T-helper 1 cell treated with Interleukin-12 subunit alpha and Interleukin-12 subunit beta and Interleukin-4 antibody, amounts not matched to agents 30 ng/mL and 1 ng/mL, for 36 hours (primary cell): ENCODE measurements around the gene CDK14. TPM values are rescaled to one million over a fixed set of nuclear protein-coding genes. Genes with fewer than 3 reads are reported as not detected.
"Not testable (repeated sequence)": the region's sequence is repeated elsewhere in the genome, so short reads cannot be mapped to it uniquely, and the experiment has no call there.

Experiments used
- intact Hi-C: fragments of 100-400 bp; cut with micrococcal nuclease; formaldehyde crosslinking; loops from one replicate; pipeline ENCODE4 v1.15.1; 2024
- total RNA-seq: library from RNA; stranded (reverse); gene quantifications from 2 replicates; pipeline ENCODE4 v1.2.3, GENCODE V29; 2022

The CDK14 gene
- total RNA-seq, 1 donor from 2014 or later, result 0.34 TPM

DNA sequence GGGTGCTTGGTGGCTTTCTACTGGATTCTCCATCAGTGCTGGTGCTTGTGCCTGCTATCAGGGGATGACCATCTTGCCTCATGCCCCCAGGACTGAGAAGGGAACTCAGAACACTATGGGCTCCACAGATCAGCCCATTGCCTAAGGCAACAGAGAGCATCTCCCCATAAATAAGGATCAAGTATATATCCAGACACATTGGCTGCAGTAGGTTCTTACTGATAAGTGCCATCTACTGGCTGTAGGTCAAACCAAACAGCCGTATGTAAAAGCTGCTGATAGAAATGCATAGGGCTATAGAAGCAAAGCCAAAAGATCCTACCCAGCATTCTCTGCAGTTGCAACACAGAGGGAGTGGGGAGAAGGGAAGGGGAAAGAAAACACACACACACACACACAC, 153.7 kb downstream of the CDK14 start:
- intact Hi-C loops, result loop anchor here (10.0 kb wide), 1 partner anchor 1815 kb away; no protein-coding TSS in a partner anchor

DNA sequence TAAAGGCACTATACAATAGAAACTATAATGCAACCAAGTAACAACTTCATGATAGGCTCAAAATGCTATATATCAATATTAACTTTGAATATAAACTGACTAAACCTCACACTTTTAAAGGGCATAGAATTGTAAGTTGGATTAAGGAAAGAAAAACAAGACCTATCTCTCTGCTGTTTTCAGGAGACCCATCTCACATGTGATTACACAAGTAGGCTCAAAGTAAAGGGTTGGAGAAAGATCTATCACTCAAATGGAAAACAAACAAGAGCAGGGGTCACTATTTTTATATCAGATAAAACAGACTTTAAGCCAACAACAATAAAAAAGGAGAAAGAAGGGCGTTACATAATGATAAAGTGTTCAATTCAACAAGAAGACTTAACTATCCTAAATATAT, 155.5 kb downstream of the CDK14 start:
- intact Hi-C loops, result no loop called here

DNA sequence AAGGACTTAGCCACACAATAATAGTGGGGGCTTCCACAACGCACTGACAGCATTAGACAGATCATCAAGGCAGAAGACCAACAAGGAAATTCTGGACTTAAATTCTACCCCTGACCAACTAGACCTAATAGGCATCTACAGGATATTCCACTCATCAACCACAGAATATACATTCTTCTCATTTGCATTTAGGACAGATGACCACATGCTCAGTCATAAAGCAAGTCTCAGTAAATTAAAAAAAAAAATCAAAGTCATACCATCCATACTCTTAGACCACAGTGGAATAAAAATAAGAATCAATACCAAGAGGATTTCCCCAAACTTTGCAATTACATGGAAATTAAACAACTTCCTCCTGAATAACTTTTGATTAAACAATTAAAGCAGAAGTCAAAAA, 155.9 kb downstream of the CDK14 start:
- intact Hi-C loops, result no loop called here

DNA sequence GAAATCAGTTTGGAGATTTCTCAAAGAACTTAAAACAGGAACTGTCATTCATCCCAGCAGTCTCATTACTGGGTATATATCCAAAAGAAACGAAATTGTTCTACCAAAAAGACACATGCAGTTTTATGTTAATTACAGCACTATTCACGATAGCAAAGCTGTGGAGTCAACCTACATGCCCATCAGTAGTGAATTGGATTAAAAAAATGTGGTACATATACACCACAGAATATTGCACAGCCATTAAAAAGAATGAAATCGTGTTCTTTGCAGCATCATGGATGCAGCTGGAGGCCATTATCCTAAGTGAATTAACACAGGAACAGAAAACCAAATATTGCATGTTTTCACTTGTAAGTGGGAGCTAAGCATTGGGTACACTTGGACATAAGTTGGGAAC, 158.9 kb downstream of the CDK14 start:
- intact Hi-C loops, result no loop called here

DNA sequence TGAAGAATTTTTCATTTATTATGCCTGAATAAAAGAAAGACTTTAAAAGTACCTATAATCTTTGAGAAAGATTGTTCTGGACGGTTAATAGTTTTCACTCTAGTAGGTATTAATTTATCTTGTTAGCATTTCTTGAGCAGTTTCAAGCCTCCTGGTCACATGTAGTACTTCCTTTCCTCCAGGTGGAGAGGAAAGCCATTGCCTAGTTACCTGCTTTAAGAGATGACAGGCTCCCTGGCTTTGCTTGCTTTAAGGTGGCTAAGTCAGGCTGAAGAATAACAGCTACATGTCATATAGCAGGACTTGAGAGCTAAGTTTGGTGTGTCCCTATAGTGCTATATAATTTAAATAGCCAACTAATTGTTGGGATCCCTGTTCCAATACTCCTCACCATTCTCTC, 160.2 kb downstream of the CDK14 start:
- intact Hi-C loops, result no loop called here

DNA sequence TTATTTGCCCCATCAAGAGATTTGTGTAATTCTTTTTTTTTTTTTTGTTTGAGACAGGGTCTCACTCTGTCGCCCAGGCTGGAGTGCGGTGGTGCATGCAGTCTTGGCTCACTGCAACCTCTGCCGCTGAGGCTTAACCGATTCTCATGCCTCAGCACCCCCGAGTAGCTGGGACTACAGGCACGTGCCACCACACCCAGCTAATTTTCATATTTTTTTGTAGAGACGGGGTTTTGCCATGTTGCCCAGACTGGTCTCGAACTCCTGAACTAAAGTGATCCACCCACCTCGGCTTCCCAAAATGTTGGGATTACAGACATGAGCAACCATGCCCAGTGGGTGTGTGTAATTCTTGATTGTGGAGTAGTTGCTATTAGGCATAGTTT, 161.4 kb downstream of the CDK14 start:
- intact Hi-C loops, result not testable (repeated sequence)

DNA sequence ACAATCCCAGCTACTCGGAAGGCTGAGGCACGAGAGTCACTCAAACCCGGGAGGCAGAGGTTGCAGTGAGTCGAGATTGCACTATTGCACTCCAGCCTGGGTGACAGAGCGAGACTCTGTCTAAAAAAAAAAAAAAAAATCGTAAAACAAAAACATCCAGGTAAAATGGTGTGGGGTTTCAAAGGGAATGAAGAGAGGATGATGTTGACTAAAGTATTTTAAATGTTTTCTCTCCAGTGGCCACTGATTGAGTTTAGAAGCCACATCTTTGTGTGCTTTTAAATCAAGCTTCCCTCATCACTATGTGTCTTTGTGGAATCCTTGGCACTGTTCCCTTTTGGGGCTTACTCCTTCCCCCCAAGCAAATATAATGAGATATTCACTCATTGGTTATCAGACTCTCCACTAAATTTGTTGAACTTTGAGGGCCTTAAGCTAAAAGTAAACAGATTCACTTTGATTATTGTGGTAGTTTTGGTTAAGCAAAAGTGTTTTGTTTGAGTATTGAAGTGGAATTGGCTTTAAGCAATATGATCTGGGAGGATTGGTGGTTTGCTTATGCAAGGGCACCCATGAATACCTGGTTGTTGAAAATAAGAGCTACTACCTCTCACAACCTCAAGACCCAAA, 162.9 kb downstream of the CDK14 start:
- intact Hi-C loops, result no loop called here

DNA sequence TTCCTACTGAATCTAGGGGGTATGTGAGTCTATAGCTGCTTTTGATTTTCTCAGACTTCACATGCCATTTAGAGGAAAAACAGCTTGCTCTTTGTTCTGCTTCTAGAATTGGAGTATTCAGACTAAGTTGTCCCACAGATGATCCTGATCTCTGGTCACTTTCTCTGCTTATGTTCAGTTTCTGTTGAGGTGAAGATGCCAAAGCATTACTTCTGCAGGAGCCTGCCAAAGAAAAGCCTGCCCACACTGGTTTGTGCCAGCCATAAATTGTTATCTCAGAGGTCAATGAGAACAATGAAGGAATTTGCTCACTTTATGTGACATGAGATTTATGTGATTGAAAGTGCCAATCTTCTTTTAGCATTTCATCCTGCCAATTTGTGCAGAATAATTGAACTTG, 163.6 kb downstream of the CDK14 start:
- intact Hi-C loops, result no loop called here

DNA sequence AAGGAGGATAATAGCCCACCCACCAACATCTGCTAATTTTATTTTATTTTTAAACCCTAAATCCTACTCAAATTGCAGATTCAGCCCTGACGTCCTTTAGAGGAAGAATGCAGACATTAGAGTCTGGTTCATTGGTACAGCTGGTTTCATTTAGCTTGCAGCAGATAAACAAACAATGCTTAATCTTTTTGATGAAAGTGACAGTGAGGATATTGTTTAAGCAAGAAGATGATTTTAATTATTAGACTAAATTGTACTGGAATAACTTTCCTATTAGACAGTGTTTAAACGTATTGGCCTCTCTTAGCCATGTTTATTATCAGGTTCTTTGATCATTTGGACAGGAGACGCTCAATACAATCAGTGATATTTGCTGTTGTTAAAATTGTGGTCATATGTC, 164.8 kb downstream of the CDK14 start:
- intact Hi-C loops, result no loop called here

DNA sequence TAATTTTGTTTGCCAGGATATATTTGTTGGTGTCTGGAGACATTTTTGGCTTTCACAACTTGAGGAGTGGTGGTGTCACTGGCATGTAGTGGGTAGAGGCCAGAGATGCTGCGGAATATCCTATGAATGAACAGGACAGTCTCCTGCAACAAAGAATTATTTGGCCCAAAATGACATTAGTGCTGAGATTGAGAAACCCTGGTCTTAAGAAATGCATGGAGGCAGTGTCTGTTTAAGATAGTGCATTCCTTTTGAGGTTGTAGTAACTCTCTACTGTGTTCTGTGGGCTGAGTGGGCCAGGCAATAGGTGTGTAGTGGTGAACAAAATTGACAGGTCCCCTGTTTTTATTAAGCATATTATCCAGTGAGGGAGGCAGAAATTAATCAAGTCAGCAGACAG, 165.5 kb downstream of the CDK14 start:
- intact Hi-C loops, result no loop called here

DNA sequence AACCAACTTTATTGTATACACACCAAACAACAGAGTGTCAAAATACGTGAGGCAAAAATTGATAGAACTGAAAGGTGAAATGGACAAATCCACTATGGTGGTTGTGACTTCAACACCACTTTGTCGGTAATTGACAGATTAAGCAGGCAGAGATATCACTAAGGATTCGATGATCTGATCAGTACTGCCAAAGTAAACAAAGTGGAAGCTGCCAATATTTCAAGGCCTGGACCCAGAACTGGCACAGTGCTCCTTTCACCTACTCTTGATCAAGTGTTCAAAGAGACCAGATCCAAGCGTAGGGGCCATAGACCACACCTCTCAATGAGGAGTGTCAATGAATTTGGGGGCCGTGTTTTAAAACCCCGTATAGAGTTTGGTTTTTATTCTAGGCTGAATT, 167.0 kb downstream of the CDK14 start:
- intact Hi-C loops, result no loop called here

DNA sequence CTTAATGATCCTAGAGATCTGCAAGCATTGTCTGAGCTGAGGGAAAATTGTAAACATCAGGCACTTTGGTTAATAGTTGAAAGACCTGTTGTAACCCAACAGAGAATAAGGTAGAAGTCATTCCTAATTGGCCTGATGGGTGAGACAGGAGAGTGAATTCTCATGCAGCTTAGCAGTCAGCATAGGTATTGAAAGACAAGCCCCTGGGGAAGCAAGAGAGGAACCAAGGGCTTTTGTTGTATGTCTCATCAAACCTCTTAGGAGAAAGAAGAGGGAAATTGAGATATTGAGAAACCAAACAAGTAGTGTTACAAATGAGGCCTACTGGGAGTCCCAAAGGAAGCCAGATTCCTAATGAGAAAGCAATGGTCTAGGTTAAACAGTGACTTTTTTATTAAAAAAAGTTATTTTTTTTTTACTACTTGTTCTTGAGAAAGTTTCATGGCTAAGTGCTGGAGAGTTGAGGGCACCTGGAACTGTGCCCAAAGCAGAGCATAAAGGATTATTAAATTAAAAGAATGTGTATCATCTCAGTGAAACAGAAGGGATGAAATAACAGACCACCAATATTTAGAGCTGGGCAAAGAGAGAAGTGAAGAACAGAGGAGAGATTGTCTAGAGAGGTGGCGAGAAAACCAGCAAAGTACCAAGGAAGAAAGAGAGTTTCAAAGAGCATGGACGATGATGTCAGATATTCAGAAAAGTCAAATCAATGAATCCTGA, 168.9 kb downstream of the CDK14 start:
- intact Hi-C loops, result no loop called here

DNA sequence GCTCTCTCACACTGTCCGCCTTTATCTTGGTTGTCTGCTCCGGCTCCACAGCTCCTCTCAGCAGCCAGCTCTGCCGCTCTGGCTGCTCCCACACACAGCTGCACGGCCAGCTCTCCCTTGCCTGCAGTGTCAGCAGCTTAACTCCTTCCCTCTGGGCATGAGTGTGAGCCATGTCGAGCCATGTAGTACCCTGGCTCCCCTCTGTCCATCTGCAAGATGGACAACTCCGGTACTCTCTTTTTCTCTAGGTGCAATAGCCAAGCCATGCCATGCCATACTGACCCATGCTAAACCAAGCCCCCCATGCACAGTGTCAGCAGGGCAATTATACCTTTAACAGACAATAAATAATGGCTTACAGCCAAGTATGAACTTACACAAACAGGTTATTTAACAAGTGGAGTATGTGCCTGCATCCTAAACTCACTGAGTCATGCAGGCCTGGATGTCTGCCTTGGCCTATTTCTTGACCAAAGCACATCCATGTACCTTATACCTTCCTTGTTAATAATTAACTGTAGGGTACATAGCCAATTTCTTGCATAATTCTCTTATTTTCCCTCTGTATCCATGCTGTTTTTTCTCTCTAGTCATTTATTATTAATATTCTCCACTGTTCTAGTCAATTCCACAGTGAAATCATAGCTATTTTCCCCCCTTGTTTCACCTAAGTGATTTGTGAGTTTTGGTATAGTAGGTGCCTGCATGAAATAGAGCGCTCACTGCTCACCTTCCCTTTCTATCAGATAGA, 170.9 kb downstream of the CDK14 start:
- intact Hi-C loops, result no loop called here

DNA sequence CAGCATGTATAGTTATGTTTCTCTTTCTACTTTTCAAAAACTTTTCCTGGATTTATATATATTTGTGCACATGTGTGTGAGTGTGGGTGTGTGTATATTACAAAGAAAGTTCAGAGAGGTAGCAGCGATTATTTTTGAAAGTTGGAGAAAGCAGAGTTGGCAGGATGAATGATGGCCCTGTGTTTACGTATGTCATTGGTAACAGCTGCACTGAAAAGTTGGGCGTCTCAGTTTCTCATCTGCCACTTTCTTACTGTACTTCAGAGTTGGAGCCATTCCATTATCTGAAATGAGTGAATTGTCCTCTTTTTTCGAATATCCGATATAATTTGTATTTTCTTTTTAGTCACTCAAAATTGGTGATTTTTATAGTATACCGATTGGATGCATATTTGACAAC, 172.2 kb downstream of the CDK14 start:
- intact Hi-C loops, result no loop called here

DNA sequence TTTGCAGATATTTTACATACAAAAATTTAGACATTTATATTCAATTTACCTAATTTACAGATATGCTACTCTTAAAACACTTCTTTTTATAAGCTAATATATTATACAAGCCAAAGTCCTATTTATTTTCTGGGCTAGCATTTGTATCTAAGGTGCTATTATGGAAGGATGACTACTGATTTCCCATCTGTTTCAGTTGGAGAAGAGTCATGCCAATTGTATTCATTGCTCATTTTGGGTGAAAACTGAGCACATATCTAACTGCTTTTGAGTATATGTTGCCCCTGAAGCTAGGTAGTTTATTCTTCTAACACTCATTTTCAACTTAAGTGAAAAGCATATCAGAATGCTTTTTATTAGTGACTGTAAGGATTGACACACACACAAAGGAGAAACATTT, 172.9 kb downstream of the CDK14 start:
- intact Hi-C loops, result no loop called here

DNA sequence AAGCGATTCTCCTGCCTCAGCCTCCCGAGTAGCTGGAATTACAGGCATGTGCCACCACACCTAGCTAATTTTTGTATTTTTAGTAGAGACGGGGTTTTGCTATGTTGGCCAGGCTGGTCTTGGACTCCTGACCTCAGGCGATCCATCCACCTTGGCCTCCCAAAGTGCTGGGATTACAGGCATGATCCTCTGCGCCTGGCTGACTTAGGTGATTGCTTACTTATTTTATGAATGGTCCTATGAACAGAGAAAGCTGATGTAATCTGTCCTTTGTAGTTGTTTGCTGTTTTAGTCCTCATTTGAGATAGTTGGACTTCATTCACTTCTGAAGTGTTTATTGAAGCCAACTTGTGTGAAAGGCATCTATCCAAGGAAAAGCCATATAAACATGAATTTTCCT, 173.4 kb downstream of the CDK14 start:
- intact Hi-C loops, result not testable (repeated sequence)

DNA sequence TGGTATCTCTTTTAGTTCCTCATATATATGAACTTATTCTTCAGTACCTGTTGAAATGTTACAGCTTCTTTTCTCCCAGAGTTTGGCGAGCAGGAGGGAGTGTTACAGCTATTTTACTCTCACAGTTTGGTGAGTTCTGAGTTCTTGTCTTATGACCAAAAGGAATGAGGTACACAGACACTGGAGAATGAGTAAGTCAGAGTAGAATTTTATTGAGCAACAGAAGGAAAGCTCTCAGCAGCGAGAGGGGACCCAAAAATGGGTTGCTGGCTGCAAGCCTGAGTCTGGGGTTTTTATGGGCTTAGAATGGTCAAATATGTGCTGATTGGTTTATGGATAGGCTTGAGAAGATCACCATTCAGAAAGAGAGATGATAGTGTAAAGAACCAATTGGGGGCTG, 175.2 kb downstream of the CDK14 start:
- intact Hi-C loops, result no loop called here

DNA sequence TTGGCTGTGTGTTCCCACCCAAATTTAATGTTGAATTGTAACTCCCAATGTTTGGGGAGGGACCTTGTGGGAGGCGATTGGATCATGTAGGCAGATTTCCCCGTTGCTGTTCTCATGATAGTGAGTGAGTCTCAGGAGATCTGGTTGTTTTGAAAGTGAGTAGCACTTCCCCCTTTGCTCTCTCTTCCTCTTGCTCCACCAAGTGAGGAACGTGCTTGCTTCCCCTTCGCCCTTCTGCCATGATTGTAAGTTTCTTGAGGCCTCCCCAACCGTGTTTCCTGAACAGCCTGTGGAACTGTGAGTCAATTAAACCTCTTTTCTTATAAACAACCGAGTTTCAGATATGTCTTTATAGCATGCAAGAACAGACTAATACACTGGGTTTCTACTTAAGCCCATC, 176.3 kb downstream of the CDK14 start:
- intact Hi-C loops, result no loop called here

DNA sequence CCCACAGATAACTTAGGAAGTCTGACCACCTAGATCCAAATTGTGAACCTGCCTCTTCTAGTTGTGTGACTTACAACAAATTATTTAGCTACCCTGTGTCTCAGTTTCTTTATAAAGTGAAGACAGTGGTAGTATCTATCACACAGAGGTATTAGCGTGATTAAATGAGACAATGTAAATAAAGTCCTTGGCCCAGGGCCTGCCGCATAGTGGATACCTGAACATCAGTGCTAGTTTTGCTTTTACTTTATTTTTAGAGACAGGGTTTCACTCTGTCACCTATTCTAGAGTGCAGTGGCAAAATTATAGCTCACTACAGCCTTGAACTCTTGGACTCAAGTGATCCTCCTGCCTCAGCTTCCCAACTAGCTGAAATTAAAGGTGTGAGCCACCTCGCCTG, 177.1 kb downstream of the CDK14 start:
- intact Hi-C loops, result no loop called here

DNA sequence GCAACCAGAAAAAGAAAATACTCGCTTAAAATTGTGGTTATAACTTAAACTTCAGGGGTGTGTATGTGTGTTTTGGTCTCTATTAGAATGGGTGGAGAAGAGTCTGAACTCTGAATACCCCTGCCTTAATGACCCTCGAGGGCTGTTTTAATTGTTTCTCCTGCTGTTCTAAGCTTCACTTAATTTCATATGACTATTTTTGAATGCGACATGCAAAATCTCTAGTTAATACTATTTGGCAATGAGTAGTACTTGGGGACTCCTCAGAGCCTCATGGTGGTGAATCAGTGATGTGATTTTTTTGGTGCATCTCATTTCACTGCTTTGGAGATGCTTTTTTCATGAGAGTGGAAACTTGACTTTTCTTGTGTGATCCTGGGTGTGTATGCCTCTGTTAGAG, 178.6 kb downstream of the CDK14 start:
- intact Hi-C loops, result no loop called here

DNA sequence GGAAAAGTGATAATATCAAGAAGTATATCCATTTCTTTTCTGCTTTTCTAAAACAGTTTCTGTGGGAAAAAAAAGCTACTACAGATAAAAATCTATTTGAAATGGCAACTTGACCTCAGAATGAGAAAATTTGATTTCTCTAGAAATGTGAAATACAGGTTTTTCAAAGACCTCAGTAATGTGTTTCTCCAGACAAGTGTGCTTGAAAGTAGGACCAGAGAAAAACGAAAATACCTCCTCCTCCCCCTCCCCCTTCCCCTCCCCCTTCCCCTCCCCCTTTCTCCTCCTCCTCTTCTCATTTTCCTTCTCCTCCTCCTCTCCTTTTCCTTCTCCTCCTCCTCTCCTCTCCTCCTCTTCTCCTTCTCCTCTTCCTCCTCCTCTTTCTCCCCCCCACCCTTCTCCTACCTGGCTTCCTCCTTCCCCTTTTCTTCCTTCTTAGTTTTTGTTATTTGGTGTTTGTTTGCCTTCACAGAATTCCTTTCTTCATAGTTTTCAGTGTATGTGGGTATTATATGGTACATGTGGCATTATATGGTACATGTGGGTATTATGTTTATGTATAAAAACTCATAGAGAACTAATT, 179.4 kb downstream of the CDK14 start:
- intact Hi-C loops, result no loop called here

DNA sequence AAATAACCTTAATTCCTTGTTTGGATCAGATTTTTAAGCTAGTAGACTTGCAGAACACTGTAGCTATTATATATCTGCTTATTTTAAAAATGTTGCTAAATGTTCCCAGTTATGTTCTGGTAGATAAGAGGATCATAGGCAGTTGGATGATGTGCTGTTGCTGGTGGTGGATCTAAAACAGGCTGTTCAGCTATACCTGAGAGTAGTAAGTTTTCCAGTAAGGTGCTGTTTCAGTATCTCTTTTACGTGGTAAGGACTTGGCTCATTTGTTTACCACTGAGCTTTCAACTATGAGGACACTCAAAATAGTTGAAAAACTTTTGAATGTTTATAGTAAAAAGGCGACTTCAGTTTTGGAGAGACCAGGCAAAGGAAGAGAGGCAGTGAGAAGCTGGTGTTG, 180.9 kb downstream of the CDK14 start:
- intact Hi-C loops, result no loop called here
